CD4-positive, alpha-beta T cell (primary cell): Measurements from ENCODE around the gene RNF144B. TPM values are rescaled to one million over a fixed set of nuclear protein-coding genes. Genes with fewer than 3 reads are reported as not detected.

Experiments used
- ATAC-seq: fragments of 200-7000 bp; cut with Tn5 transposase; one replicate; pipeline ENCODE4 v1.10.0; 2022; ENCODE audit warnings: mild to moderate bottlenecking; ENCODE audit not compliant: poor library complexity
- CTCF ChIA-PET: fragments of 350-600 bp; sonication (Branson Sonifier 250); formaldehyde crosslinking; loops from one replicate; lab custom pipeline; 2021; ENCODE audit warnings: antibody characterized with exemption, inconsistent platforms; lab: Charles Lee
- POLR2A ChIA-PET: fragments of 350-600 bp; sonication (Branson Sonifier 250); formaldehyde crosslinking; loops from one replicate; lab custom pipeline; 2021; ENCODE audit warnings: antibody characterized with exemption, inconsistent platforms; lab: Charles Lee
- DNase-seq, 14 experiments: peaks; one replicate each; pipeline ENCODE4 v3.0.0-alpha.2; 2013 to 2020; ENCODE audit warnings: mixed read lengths in 2 of 14
- H3K27ac ChIP-seq, 2 donors: one replicate each; pipeline versions ENCODE4 v1.5.1 to v1.7.0; 2013; ENCODE audit warnings: low read length in 2 of 2, low read depth in 1 of 2, mild to moderate bottlenecking in 1 of 2
- H3K27me3 ChIP-seq, 2 experiments: 1 replicate in 1 of 2; 2 replicates in 1 of 2; pipeline versions ENCODE4 v1.6.1 to v1.7.0; 2013; ENCODE audit warnings: low read length in 2 of 2, control low read depth in 1 of 2, mild to moderate bottlenecking in 1 of 2, moderate library complexity in 1 of 2; ENCODE audit not compliant: insufficient read depth in 2 of 2, control insufficient read depth in 1 of 2
- H3K36me3 ChIP-seq: one replicate; pipeline ENCODE4 v1.6.1; 2013; ENCODE audit warnings: low read length, control low read depth; ENCODE audit not compliant: insufficient read depth
- H3K4me1 ChIP-seq: one replicate; pipeline ENCODE4 v1.6.1; 2013; ENCODE audit warnings: low read length, control low read depth; ENCODE audit not compliant: insufficient read depth
- H3K4me3 ChIP-seq: one replicate; pipeline ENCODE4 v1.5.1; 2013; ENCODE audit warnings: mild to moderate bottlenecking, low read length, moderate library complexity
- H3K9me3 ChIP-seq, 2 experiments: 1 replicate in 1 of 2; 2 replicates in 1 of 2; pipeline versions ENCODE4 v1.6.1 to v1.7.0; 2013; ENCODE audit warnings: low read length in 2 of 2, mild to moderate bottlenecking in 2 of 2, control low read depth in 1 of 2, moderate library complexity in 1 of 2; ENCODE audit not compliant: control insufficient read depth in 1 of 2, insufficient read depth in 1 of 2
- H3K27ac Mint-ChIP-seq: one replicate; pipeline ENCODE4 v1.8.0; 2020; ENCODE audit warnings: mixed read lengths
- H3K27me3 Mint-ChIP-seq: one replicate; pipeline ENCODE4 v1.8.0; 2021; ENCODE audit warnings: mixed read lengths
- H3K36me3 Mint-ChIP-seq: one replicate; pipeline ENCODE4 v1.8.0; 2021; ENCODE audit warnings: low read depth, mixed read lengths
- H3K4me1 Mint-ChIP-seq: one replicate; pipeline ENCODE4 v1.8.0; 2021; ENCODE audit warnings: low read depth, mixed read lengths
- H3K4me3 Mint-ChIP-seq: one replicate; pipeline ENCODE4 v1.8.0; 2020; ENCODE audit warnings: mild to moderate bottlenecking, mixed read lengths
- H3K9me3 Mint-ChIP-seq: one replicate; pipeline ENCODE4 v1.8.0; 2020; ENCODE audit warnings: mixed read lengths
- intact Hi-C, 2 experiments: fragments of 100-400 bp; cut with DNase I in 1 of 2; cut with micrococcal nuclease in 1 of 2; formaldehyde crosslinking; loops; one replicate each; pipeline versions ENCODE4 v1.15.1 to v1.9.0; 2023 to 2025; cut with DNase I, micrococcal nuclease
- total RNA-seq, 174 experiments: library from RNA in 2 of 174; stranded (reverse) in 2 of 174; gene quantifications; one replicate each; pipeline ENCODE4 v1.2.3 and lab custom pipeline; 2021 to 2026
- TF ChIP-seq, protein P1 (sequence below): fragments of 200-600 bp; IDR thresholded peaks from one replicate; pipeline ENCODE4 v1.8.0; 2022; ENCODE audit warnings: antibody characterized with exemption, mild to moderate bottlenecking

The RNF144B gene
- total RNA-seq, 2 experiments from 2014 or later = 2.3 to 3.5 TPM

- intact Hi-C loops = loop anchor here in 1 of 2 experiments (5.0 to 10.0 kb wide), 2 partner anchors 378 to 1346 kb away; partner anchors contain the start of gene NHLRC1
- no peak overlapping the region for H3K27ac ChIP-seq
- no peaks in the 10 kb centered on the region for H3K9me3 ChIP-seq
- peaks cover 0 to 4% of the 10 kb centered on the region in 2 experiments for H3K27me3 ChIP-seq
- TF ChIP-seq, protein P1, sequence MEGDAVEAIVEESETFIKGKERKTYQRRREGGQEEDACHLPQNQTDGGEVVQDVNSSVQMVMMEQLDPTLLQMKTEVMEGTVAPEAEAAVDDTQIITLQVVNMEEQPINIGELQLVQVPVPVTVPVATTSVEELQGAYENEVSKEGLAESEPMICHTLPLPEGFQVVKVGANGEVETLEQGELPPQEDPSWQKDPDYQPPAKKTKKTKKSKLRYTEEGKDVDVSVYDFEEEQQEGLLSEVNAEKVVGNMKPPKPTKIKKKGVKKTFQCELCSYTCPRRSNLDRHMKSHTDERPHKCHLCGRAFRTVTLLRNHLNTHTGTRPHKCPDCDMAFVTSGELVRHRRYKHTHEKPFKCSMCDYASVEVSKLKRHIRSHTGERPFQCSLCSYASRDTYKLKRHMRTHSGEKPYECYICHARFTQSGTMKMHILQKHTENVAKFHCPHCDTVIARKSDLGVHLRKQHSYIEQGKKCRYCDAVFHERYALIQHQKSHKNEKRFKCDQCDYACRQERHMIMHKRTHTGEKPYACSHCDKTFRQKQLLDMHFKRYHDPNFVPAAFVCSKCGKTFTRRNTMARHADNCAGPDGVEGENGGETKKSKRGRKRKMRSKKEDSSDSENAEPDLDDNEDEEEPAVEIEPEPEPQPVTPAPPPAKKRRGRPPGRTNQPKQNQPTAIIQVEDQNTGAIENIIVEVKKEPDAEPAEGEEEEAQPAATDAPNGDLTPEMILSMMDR = no peak
- Mint-ChIP-seq H3K4me3 (no peak overlapping the region), H3K27ac (no peak overlapping the region), H3K9me3 (no peaks in the 10 kb centered on the region), H3K36me3 (no peaks in the 10 kb centered on the region), H3K27me3 (no peaks in the 10 kb centered on the region), H3K4me1 (no peaks in the 10 kb centered on the region)
- no peak overlapping the region for H3K4me3 ChIP-seq
- POLR2A ChIA-PET = no interaction called here
- H3K36me3 ChIP-seq = no peaks in the 10 kb centered on the region
- ATAC-seq (no peak), DNase-seq (no peak)
- CTCF ChIA-PET = interaction anchor here (1.5 kb wide), 1 partner anchor 180 kb away, joined by 5 read pairs; no protein-coding TSS in a partner anchor
- no peaks in the 10 kb centered on the region for H3K4me1 ChIP-seq
These were observed 116.0 kb downstream of the RNF144B start for GRCh38 chr6:18503206-18503592.

- peak in 13 of 14 experiments; percentile 2 to 71 (median 16) for DNase-seq
- Mint-ChIP-seq H3K4me3 (no peak overlapping the region), H3K27me3 (no peaks in the 10 kb centered on the region), H3K9me3 (no peaks in the 10 kb centered on the region), H3K4me1 (no peaks in the 10 kb centered on the region), H3K36me3 (no peaks in the 10 kb centered on the region), H3K27ac (no peak overlapping the region)
- Histone ChIP-seq H3K36me3 (no peaks in the 10 kb centered on the region), H3K9me3 (no peaks in the 10 kb centered on the region), H3K27me3 (peaks cover 0 to 4% of the 10 kb centered on the region in 2 experiments), H3K4me3 (no peak overlapping the region), H3K27ac (no peak overlapping the region), H3K4me1 (no peaks in the 10 kb centered on the region)
- CTCF ChIA-PET = interaction anchor here (1.5 kb wide), 1 partner anchor 180 kb away, joined by 5 read pairs; no protein-coding TSS in a partner anchor
- intact Hi-C loops = loop anchor here (1.0 to 10.0 kb wide), 4 partner anchors 179 to 1347 kb away; partner anchors contain the start of gene NHLRC1 (in 1 of the 2)
- TF ChIP-seq, protein P1 = peak; percentile 84
- POLR2A ChIA-PET = no interaction called here
- no peak for ATAC-seq
These were observed 116.6 kb downstream of the RNF144B start for GRCh38 chr6:18503593-18504231.

- CTCF ChIA-PET = interaction anchor here (1.5 kb wide), 1 partner anchor 181 kb away, joined by 5 read pairs; no protein-coding TSS in a partner anchor
- Histone ChIP-seq H3K27ac (no peak overlapping the region), H3K36me3 (no peaks in the 10 kb centered on the region), H3K27me3 (peaks cover 0 to 4% of the 10 kb centered on the region in 2 experiments), H3K4me3 (no peak overlapping the region), H3K4me1 (no peaks in the 10 kb centered on the region), H3K9me3 (no peaks in the 10 kb centered on the region)
- Mint-ChIP-seq H3K4me1 (no peaks in the 10 kb centered on the region), H3K36me3 (no peaks in the 10 kb centered on the region), H3K9me3 (no peaks in the 10 kb centered on the region), H3K27me3 (no peaks in the 10 kb centered on the region), H3K27ac (no peak overlapping the region), H3K4me3 (no peak overlapping the region)
- TF ChIP-seq, protein P1 = peak; percentile 35
- intact Hi-C loops = loop anchor here (1.0 to 10.0 kb wide), 4 partner anchors 180 to 1348 kb away; partner anchors contain the start of gene NHLRC1 (in 1 of the 2)
- ATAC-seq (no peak), DNase-seq (no peak)
- POLR2A ChIA-PET = no interaction called here
These were observed 117.1 kb downstream of the RNF144B start for GRCh38 chr6:18504232-18504596.
